Panc1 (cell line): Measurements from ENCODE around the gene PNPLA2. TPM values are rescaled to one million over a fixed set of nuclear protein-coding genes. Genes with fewer than 3 reads are reported as not detected.

Experiments used
- ATAC-seq: fragments of 200-7000 bp; cut with Tn5 transposase; 2 replicates; pipeline ENCODE4 v1.9.1; 2020; ENCODE audit warnings: mild to moderate bottlenecking, moderate library complexity
- BruUV-seq: library from RNA; stranded (reverse); fragments of 400-500 nt; replicated peaks from 2 replicates; lab custom pipeline; 2021; lab: Mats Ljungman, UMichigan
- CTCF ChIA-PET: fragments of 300-600 bp; sonication (Branson Sonifier 250); formaldehyde crosslinking; loops from one replicate; lab custom pipeline; 2022; ENCODE audit warnings: antibody characterized with exemption; lab: Charles Lee
- POLR2A ChIA-PET: fragments of 300-600 bp; sonication (Branson Sonifier 250); formaldehyde crosslinking; loops from one replicate; lab custom pipeline; 2022; ENCODE audit warnings: antibody characterized with exemption; lab: Charles Lee
- DNase-seq: peaks from one replicate; pipeline ENCODE4 v3.0.0-alpha.2; 2010; ENCODE audit warnings: low read depth, low spot score
- H3K27ac ChIP-seq: 2 replicates; pipeline ENCODE4 v1.5.1; 2011; ENCODE audit warnings: mild to moderate bottlenecking, low read length, inconsistent platforms
- H3K27me3 ChIP-seq: fragments of 200-500 bp; sonication (Bioruptor generic); 2 replicates; pipeline ENCODE4 v1.6.0; 2014; ENCODE audit warnings: low read length, inconsistent platforms; ENCODE audit not compliant: control insufficient read depth, insufficient read depth
- H3K36me3 ChIP-seq: fragments of 200-500 bp; sonication (Bioruptor generic); 2 replicates; pipeline ENCODE4 v1.5.1; 2014; ENCODE audit warnings: inconsistent platforms, mild to moderate bottlenecking, low read length, moderate library complexity; ENCODE audit not compliant: control insufficient read depth, insufficient read depth
- H3K4me1 ChIP-seq: 2 replicates; pipeline ENCODE4 v1.5.1; 2011; ENCODE audit warnings: inconsistent platforms, mild to moderate bottlenecking, low read length, moderate library complexity; ENCODE audit not compliant: control insufficient read depth, insufficient read depth
- H3K4me3 ChIP-seq, 2 experiments: 2 replicates each; pipeline ENCODE4 v1.5.1; 2011 to 2012; ENCODE audit warnings: low read depth in 2 of 2, low read length in 2 of 2, mild to moderate bottlenecking in 2 of 2, inconsistent platforms in 1 of 2, moderate library complexity in 1 of 2
- H3K9me3 ChIP-seq: fragments of 200-500 bp; sonication (Bioruptor generic); 2 replicates; pipeline ENCODE4 v1.5.1; 2014; ENCODE audit warnings: low read depth, mild to moderate bottlenecking, inconsistent platforms, low read length, moderate library complexity; ENCODE audit not compliant: control insufficient read depth, insufficient read depth
- CTCF ChIP-seq: fragments of 450-650 bp; IDR thresholded peaks from 2 replicates; pipeline ENCODE4 v1.5.1; 2017; ENCODE audit warnings: mild to moderate bottlenecking
- POLR2AphosphoS5 ChIP-seq: IDR thresholded peaks from 2 replicates; pipeline ENCODE4 v1.6.1; 2012; ENCODE audit warnings: mild to moderate bottlenecking, low read depth, low read length, moderate library complexity
- REST ChIP-seq, 2 experiments: IDR thresholded peaks; 2 replicates each; pipeline ENCODE4 v1.6.1; 2011 to 2012; ENCODE audit warnings: low read depth in 2 of 2, control low read depth in 1 of 2, low read length in 1 of 2, mild to moderate bottlenecking in 1 of 2, moderate library complexity in 1 of 2; ENCODE audit not compliant: insufficient read depth in 1 of 2
- SIN3A ChIP-seq: IDR thresholded peaks from 2 replicates; pipeline ENCODE4 v1.6.1; 2012; ENCODE audit warnings: low read depth, mild to moderate bottlenecking, low read length, moderate library complexity, borderline replicate concordance; ENCODE audit not compliant: insufficient read depth
- TCF7L2 ChIP-seq: IDR thresholded peaks from 2 replicates; pipeline ENCODE4 v1.6.1; 2011; ENCODE audit warnings: mild to moderate bottlenecking, low read depth, low read length, inconsistent platforms
- in situ Hi-C: cut with HindIII; loops from 2 replicates; pipeline ENCODE4 v1.10.0; 2016; ENCODE audit warnings: low sequenced_read_pairs, low pct_unique_long_range_greater_than_20kb
- intact Hi-C: fragments of 100-400 bp; cut with micrococcal nuclease; formaldehyde crosslinking; loops from one replicate; pipeline ENCODE4 v1.10.0; 2022; ENCODE audit not compliant: unreplicated experiment
- total RNA-seq: library from RNA; stranded (reverse); gene quantifications from one replicate; pipeline ENCODE4 v1.2.1, GENCODE V29; 2021; ENCODE audit not compliant: unreplicated experiment

Gene PNPLA2
- total RNA-seq, 1 experiment from 2014 or later, result 244 TPM

- Histone ChIP-seq H3K36me3 (no peaks in the 10 kb centered on the region), H3K4me3 (peak overlapping the region; percentile 58 to 67), H3K27me3 (no peaks in the 10 kb centered on the region), H3K9me3 (no peaks in the 10 kb centered on the region), H3K4me1 (peaks cover 43% of the 10 kb centered on the region), H3K27ac (peak overlapping the region; percentile 92)
- intact Hi-C loops, result no loop called here
- ChIA-PET CTCF (interaction anchor here (1.5 kb wide), 1 partner anchor 43 kb away, joined by 3 read pairs; no protein-coding TSS in a partner anchor), POLR2A (interaction anchor here (1.0 kb wide), 1 partner anchor 56 kb away, joined by 3 read pairs; no protein-coding TSS in a partner anchor)
- no TSS peak for BruUV-seq
- TF ChIP-seq POLR2AphosphoS5, result no peak
- TF ChIP-seq SIN3A, result no peak
- no peak for TF ChIP-seq TCF7L2
- no peak for TF ChIP-seq CTCF
- TF ChIP-seq REST (IDR thresholded peaks at IDR 0.05; ENCODE audit: insufficient read depth in 1 of 2, low read depth in 2 of 2, low read length in 1 of 2), result no peak
- no peak for DNase-seq
- no peak for ATAC-seq
- in situ Hi-C loops, result no loop called here
These were observed 14.7 kb upstream of the PNPLA2 start for GRCh38 chr11:803770-804598.

- Histone ChIP-seq H3K9me3 (no peaks in the 10 kb centered on the region), H3K36me3 (no peaks in the 10 kb centered on the region), H3K27ac (peak overlapping the region; percentile 92), H3K4me3 (peak overlapping the region; percentile 58 to 67), H3K4me1 (peaks cover 37% of the 10 kb centered on the region), H3K27me3 (no peaks in the 10 kb centered on the region)
- in situ Hi-C loops, result no loop called here
- DNase-seq, result no peak
- no peak for ATAC-seq
- no peak; the same call in 1 of the 2 replicates for TF ChIP-seq SIN3A
- TF ChIP-seq POLR2AphosphoS5, result no peak; the same call in 1 of the 2 replicates
- TF ChIP-seq CTCF, result no peak
- TF ChIP-seq REST (IDR thresholded peaks at IDR 0.05; ENCODE audit: insufficient read depth in 1 of 2, low read depth in 2 of 2, low read length in 1 of 2), result no peak
- no peak for TF ChIP-seq TCF7L2
- intact Hi-C loops, result no loop called here
- ChIA-PET POLR2A (interaction anchor here (1.0 kb wide), 1 partner anchor 55 kb away, joined by 3 read pairs; no protein-coding TSS in a partner anchor), CTCF (interaction anchor here (1.5 kb wide), 1 partner anchor 43 kb away, joined by 3 read pairs; no protein-coding TSS in a partner anchor)
- no TSS peak for BruUV-seq
These were observed 14.1 kb upstream of the PNPLA2 start for GRCh38 chr11:804599-804964.
